ENCODE results near the gene C2CD4C. TPM values are rescaled to one million over a fixed set of nuclear protein-coding genes. Genes with fewer than 3 reads are reported as not detected.

The C2CD4C gene
- polyA plus RNA-seq, 3 donors = not detected

GRCh38 chr19:434152-434960 is 25.4 kb upstream of the C2CD4C start:
- no peak overlapping the region for H3K4me3 ChIP-seq (replicated peaks in 1 of 3; ENCODE audit: low read depth in 2 of 3, low read length in 3 of 3)
- Mint-ChIP-seq H3K9me3 (peaks cover 5 to 14% (median 7%) of the 10 kb centered on the region in 7 donors), H3K27ac (no peak overlapping the region), H3K4me3 (no peak overlapping the region), H3K36me3 (no peaks in the 10 kb centered on the region), H3K27me3 (ENCODE audit: low read depth in 3 of 3) (peaks cover 0 to 3% (median 0%) of the 10 kb centered on the region in 3 donors), H3K4me1 (no peaks in the 10 kb centered on the region)
- intact Hi-C loops (cut with micrococcal nuclease) = no loop called here
- no peak overlapping the region for H3K27ac ChIP-seq (ENCODE audit: low read depth in 1 of 2, low read length in 2 of 2)
- H3K79me2 ChIP-seq (ENCODE audit: insufficient read depth, low read length) = no peaks in the 10 kb centered on the region
- H3K9ac ChIP-seq (ENCODE audit: insufficient read depth, low read length, poor library complexity, severe bottlenecking) = no peak overlapping the region
- WGBS (ENCODE audit: insufficient coverage) = 93% methylated on average over 17 of the region's 22 CpGs
- H3K4me1 ChIP-seq (ENCODE audit: control insufficient read depth in 1 of 2, insufficient read depth in 2 of 2, low read length in 2 of 2) = no peaks in the 10 kb centered on the region
- DNase-seq = no peak
- no peak overlapping the region for H2AFZ ChIP-seq (ENCODE audit: insufficient read depth, low read depth, low read length, poor library complexity, severe bottlenecking)
- H3K36me3 ChIP-seq (replicated peaks in 1 of 2; ENCODE audit: control insufficient read depth in 1 of 2, insufficient read depth in 2 of 2, low read length in 2 of 2) = no peaks in the 10 kb centered on the region
- no peaks in the 10 kb centered on the region for H4K20me1 ChIP-seq (ENCODE audit: insufficient read depth, low read length)
- no peak for TF ChIP-seq CTCF (IDR thresholded peaks at IDR 0.05)
- no peak overlapping the region for H3K4me2 ChIP-seq (replicated peaks; ENCODE audit: extremely low read depth, low read length, poor library complexity, severe bottlenecking)
- H3K9me3 ChIP-seq (replicated peaks in 1 of 2; ENCODE audit: control insufficient read depth in 1 of 2, insufficient read depth in 1 of 2, low read length in 2 of 2) = peaks cover 17 to 23% of the 10 kb centered on the region in 2 donors
- no peaks in the 10 kb centered on the region for H3K27me3 ChIP-seq (ENCODE audit: control insufficient read depth in 2 of 2, insufficient read depth in 2 of 2, low read length in 2 of 2)

- Histone ChIP-seq H3K4me1 (ENCODE audit: control insufficient read depth in 1 of 2, insufficient read depth in 2 of 2, low read length in 2 of 2) (no peaks in the 10 kb centered on the region), H3K9me3 (replicated peaks in 1 of 2; ENCODE audit: control insufficient read depth in 1 of 2, insufficient read depth in 1 of 2, low read length in 2 of 2) (peaks cover 27 to 33% of the 10 kb centered on the region in 2 donors), H3K79me2 (ENCODE audit: insufficient read depth, low read length) (no peaks in the 10 kb centered on the region), H3K27ac (ENCODE audit: low read depth in 1 of 2, low read length in 2 of 2) (no peak overlapping the region), H3K36me3 (replicated peaks in 1 of 2; ENCODE audit: control insufficient read depth in 1 of 2, insufficient read depth in 2 of 2, low read length in 2 of 2) (no peaks in the 10 kb centered on the region), H4K20me1 (ENCODE audit: insufficient read depth, low read length) (no peaks in the 10 kb centered on the region), H3K4me2 (replicated peaks; ENCODE audit: extremely low read depth, low read length, poor library complexity, severe bottlenecking) (no peak overlapping the region), H3K27me3 (ENCODE audit: control insufficient read depth in 2 of 2, insufficient read depth in 2 of 2, low read length in 2 of 2) (no peaks in the 10 kb centered on the region), H3K9ac (ENCODE audit: insufficient read depth, low read length, poor library complexity, severe bottlenecking) (no peak overlapping the region), H2AFZ (ENCODE audit: insufficient read depth, low read depth, low read length, poor library complexity, severe bottlenecking) (no peak overlapping the region), H3K4me3 (replicated peaks in 1 of 3; ENCODE audit: low read depth in 2 of 3, low read length in 3 of 3) (no peak overlapping the region)
- Mint-ChIP-seq H3K4me3 (no peak overlapping the region), H3K27me3 (ENCODE audit: low read depth in 3 of 3) (peaks cover 0 to 3% (median 0%) of the 10 kb centered on the region in 3 donors), H3K36me3 (no peaks in the 10 kb centered on the region), H3K4me1 (peaks cover 3% of the 10 kb centered on the region), H3K9me3 (peaks cover 13 to 29% (median 21%) of the 10 kb centered on the region in 7 donors), H3K27ac (peak overlapping the region in 1 of 7 donors; percentile 16)
- DNase-seq = no peak
- TF ChIP-seq CTCF (IDR thresholded peaks at IDR 0.05) = no peak
- intact Hi-C loops (cut with micrococcal nuclease) = no loop called here
- WGBS (ENCODE audit: insufficient coverage) = 98% methylated on average over 7 of the region's 10 CpGs
These were observed 21.8 kb upstream of the C2CD4C start for GRCh38 chr19:430701-431100.

Data from CD14-positive monocyte (primary cell).